Measurements from ENCODE around the gene MXRA7.

The MXRA7 gene

GRCh38 chr17:76674600-76674999 lies 36.2 kb downstream of the MXRA7 start:
- no peak for DNase-seq

GRCh38 chr17:76673729-76674128 lies 37.0 kb downstream of the MXRA7 start:
- no peak for DNase-seq

- DNase-seq, result no peak
Measured at GRCh38 chr17:76672892-76673291, 37.9 kb downstream of the MXRA7 start.

- peak; percentile 41 for DNase-seq
Measured at GRCh38 chr17:76672270-76672851, 38.4 kb downstream of the MXRA7 start.

GRCh38 chr17:76671912-76672262 lies 38.9 kb downstream of the MXRA7 start:
- no peak for DNase-seq

- peak; percentile 100 for DNase-seq
Measured at GRCh38 chr17:76671123-76671911, 39.4 kb downstream of the MXRA7 start.

GRCh38 chr17:76670718-76671122 lies 40.0 kb downstream of the MXRA7 start:
- DNase-seq, result no peak

- no peak for DNase-seq
Measured at GRCh38 chr17:76670020-76670717, 40.6 kb downstream of the MXRA7 start.

- no peak for DNase-seq
Measured at GRCh38 chr17:76667786-76668453, 42.8 kb downstream of the MXRA7 start.

GRCh38 chr17:76667491-76667755 lies 43.3 kb downstream of the MXRA7 start:
- no peak for DNase-seq

- no peak for DNase-seq
Measured at GRCh38 chr17:76660656-76661042, 50.1 kb downstream of the MXRA7 start.

GRCh38 chr17:76659928-76660655 lies 50.7 kb downstream of the MXRA7 start:
- no peak for DNase-seq

GRCh38 chr17:76658242-76658662 lies 52.5 kb downstream of the MXRA7 start:
- DNase-seq, result no peak

- DNase-seq, result no peak
Measured at GRCh38 chr17:76657505-76658241, 53.1 kb downstream of the MXRA7 start.

- no peak for DNase-seq
Measured at GRCh38 chr17:76654408-76654807, 56.4 kb downstream of the MXRA7 start.

- DNase-seq, result no peak
Measured at GRCh38 chr17:76650504-76650903, 60.3 kb downstream of the MXRA7 start.

GRCh38 chr17:76646712-76647111 lies 64.1 kb downstream of the MXRA7 start:
- no peak for DNase-seq

GRCh38 chr17:76645481-76645880 lies 65.3 kb downstream of the MXRA7 start:
- no peak for DNase-seq

GRCh38 chr17:76644995-76645394 lies 65.8 kb downstream of the MXRA7 start:
- DNase-seq, result no peak

- DNase-seq, result peak; percentile 30
Measured at GRCh38 chr17:76643553-76644148, 67.1 kb downstream of the MXRA7 start, which contains the start of gene ST6GALNAC1. Gene ST6GALNAC1 (minus strand): TSS chr17:76643757. CDS start chr17:76643638, 119 bp downstream.

GRCh38 chr17:76642994-76643393 lies 67.8 kb downstream of the MXRA7 start:
- no peak for DNase-seq

GRCh38 chr17:76642032-76642561 lies 68.7 kb downstream of the MXRA7 start:
- no peak for DNase-seq
